Aorta (tissue), 5 donors: ENCODE results near the gene RAB11FIP4. TPM values are rescaled to one million over a fixed set of nuclear protein-coding genes. Genes with fewer than 3 reads are reported as not detected.

Experiments used
- ATAC-seq: fragments of 200-7000 bp; cut with Tn5 transposase; one replicate; pipeline ENCODE4 v1.9.1; 2022; ENCODE audit warnings: moderate library complexity; ENCODE audit not compliant: low FRiP score
- DNase-seq, 2 donors: peaks; one replicate each; pipeline ENCODE4 v3.0.0-alpha.2; 2020
- H3K27ac ChIP-seq, 2 donors: one replicate each; pipeline ENCODE4 v1.5.1; 2013; ENCODE audit warnings: low read length in 2 of 2, mild to moderate bottlenecking in 2 of 2, moderate library complexity in 2 of 2, control low read depth in 1 of 2, inconsistent platforms in 1 of 2, low read depth in 1 of 2
- H3K27me3 ChIP-seq, 2 donors: one replicate each; pipeline ENCODE4 v1.6.1; 2013; ENCODE audit warnings: control low read depth in 1 of 2, low read length in 1 of 2, mild to moderate bottlenecking in 1 of 2, moderate library complexity in 1 of 2; ENCODE audit not compliant: insufficient read depth in 2 of 2, control insufficient read depth in 1 of 2
- H3K36me3 ChIP-seq, 2 donors: one replicate each; pipeline ENCODE4 v1.6.1; 2013; ENCODE audit warnings: control low read depth in 1 of 2, low read length in 1 of 2, mild to moderate bottlenecking in 1 of 2; ENCODE audit not compliant: insufficient read depth in 2 of 2, control insufficient read depth in 1 of 2
- H3K4me1 ChIP-seq, 2 donors: one replicate each; pipeline ENCODE4 v1.6.1; 2013; ENCODE audit warnings: low read length in 2 of 2, control low read depth in 1 of 2, mild to moderate bottlenecking in 1 of 2, moderate library complexity in 1 of 2; ENCODE audit not compliant: insufficient read depth in 2 of 2, control insufficient read depth in 1 of 2
- H3K4me3 ChIP-seq, 2 donors: one replicate each; pipeline ENCODE4 v1.5.1; 2013; ENCODE audit warnings: low read length in 2 of 2, control low read depth in 1 of 2, mild to moderate bottlenecking in 1 of 2
- H3K9me3 ChIP-seq: one replicate; pipeline ENCODE4 v1.6.1; 2013; ENCODE audit warnings: mild to moderate bottlenecking, low read length; ENCODE audit not compliant: control insufficient read depth
- WGBS, 2 donors: extraction: QIAGEN DNeasy Blood & Tissue Kit; methylation state at CpG; one replicate each; pipeline ENCODE4 v1.1.7; 2013; 5-methylcytosine and 5-hydroxymethylcytosine counted together
- intact Hi-C, 2 donors: fragments of 100-400 bp; cut with DNase I; formaldehyde crosslinking; loops; one replicate each; pipeline versions ENCODE4 v1.14.2 to v1.15.0; 2022
- polyA plus RNA-seq, 2 donors: library from polyadenylated mRNA; stranded (reverse); fragments of 200-250 nt; gene quantifications; one replicate each; pipeline ENCODE4 v1.2.3, GENCODE V29; 2013
- total RNA-seq, 2 donors: library from RNA; stranded (reverse); fragmentation: NEBNext Ultra II Directional; extraction: Animal tissue kit (Norgen Biotek cat#: 25700); gene quantifications; one replicate each; pipeline ENCODE4 v1.2.1, GENCODE V29; 2021
- donor health status: healthy with polysubstance abuse.
- donor health status: Bipolar disorder and iron deficiency.
- donor health status: DM: no; HTN: no; CAD: no.
- donor health status: DM: no; HTN: no; CAD: no.
- donor health status: DM: yes; HTN: yes; CAD: no.

The RAB11FIP4 gene
- total and polyA plus RNA-seq, 4 donors: 0.15 to 2.6 (median 1.4) TPM

DNA sequence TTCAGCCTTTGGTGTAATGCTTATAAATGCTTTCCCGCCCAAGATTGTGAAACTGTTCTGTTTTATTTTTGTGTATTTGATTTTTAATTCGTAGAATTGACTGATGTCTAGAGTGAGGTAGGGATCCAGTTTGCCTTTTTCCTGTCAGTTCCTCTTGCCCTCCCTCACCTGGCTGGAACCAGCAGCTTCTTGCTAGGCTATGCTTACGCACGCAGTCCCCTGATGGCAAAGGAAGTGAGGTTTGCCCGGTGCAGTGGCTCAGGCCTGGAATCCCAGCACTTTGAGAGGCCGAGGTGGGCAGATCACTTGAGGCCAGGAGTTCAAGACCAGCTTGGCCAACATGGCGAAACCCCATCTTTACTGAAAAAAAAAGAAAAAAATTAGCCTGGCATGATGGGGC is 51.9 kb downstream of the RAB11FIP4 start:
- H3K36me3 ChIP-seq: no peaks in the 10 kb centered on the region
- intact Hi-C loops: no loop called here
- H3K4me1 ChIP-seq: no peaks in the 10 kb centered on the region
- no peaks in the 10 kb centered on the region for H3K9me3 ChIP-seq
- WGBS, 2 donors: 84 to 87% methylated on average over 7 of the region's 7 CpGs
- DNase-seq (no peak), ATAC-seq (no peak)
- no peak overlapping the region for H3K27ac ChIP-seq
- H3K4me3 ChIP-seq: no peak overlapping the region
- H3K27me3 ChIP-seq: no peaks in the 10 kb centered on the region

GRCh38 chr17:31444026-31444425 is 52.6 kb downstream of the RAB11FIP4 start:
- Histone ChIP-seq H3K9me3 (no peaks in the 10 kb centered on the region), H3K27ac (no peak overlapping the region), H3K36me3 (no peaks in the 10 kb centered on the region), H3K4me1 (no peaks in the 10 kb centered on the region), H3K27me3 (no peaks in the 10 kb centered on the region), H3K4me3 (no peak overlapping the region)
- intact Hi-C loops: no loop called here
- DNase-seq (no peak), ATAC-seq (no peak)
- WGBS, 2 donors: 67 to 76% methylated on average over 2 of the region's 2 CpGs

- DNase-seq: no peak
- intact Hi-C loops: no loop called here
- no peaks in the 10 kb centered on the region for H3K27me3 ChIP-seq
- no peaks in the 10 kb centered on the region for H3K9me3 ChIP-seq
- no peak for ATAC-seq
- H3K27ac ChIP-seq: no peak overlapping the region
- no peak overlapping the region for H3K4me3 ChIP-seq
- H3K4me1 ChIP-seq: no peaks in the 10 kb centered on the region
- no peaks in the 10 kb centered on the region for H3K36me3 ChIP-seq
- 87 to 88% methylated on average over 13 of the region's 13 CpGs for WGBS, 2 donors
Measured at GRCh38 chr17:31446195-31446967, 54.9 kb downstream of the RAB11FIP4 start.

GRCh38 chr17:31448467-31449077 is 57.1 kb downstream of the RAB11FIP4 start:
- Histone ChIP-seq H3K9me3 (no peaks in the 10 kb centered on the region), H3K4me3 (no peak overlapping the region), H3K27ac (no peak overlapping the region), H3K4me1 (no peaks in the 10 kb centered on the region), H3K36me3 (no peaks in the 10 kb centered on the region), H3K27me3 (no peaks in the 10 kb centered on the region)
- WGBS, 2 donors: 55 to 60% methylated on average over 5 of the region's 5 CpGs
- intact Hi-C loops: no loop called here
- no peak for ATAC-seq
- DNase-seq: no peak

- Histone ChIP-seq H3K9me3 (no peaks in the 10 kb centered on the region), H3K4me1 (no peaks in the 10 kb centered on the region), H3K36me3 (no peaks in the 10 kb centered on the region), H3K27me3 (no peaks in the 10 kb centered on the region), H3K27ac (no peak overlapping the region), H3K4me3 (no peak overlapping the region)
- 90 to 91% methylated on average over 7 of the region's 7 CpGs for WGBS, 2 donors
- DNase-seq (no peak), ATAC-seq (no peak)
- intact Hi-C loops: no loop called here
Measured at GRCh38 chr17:31449111-31449510, 57.6 kb downstream of the RAB11FIP4 start.

- ATAC-seq (no peak), DNase-seq (no peak)
- no peak overlapping the region for H3K4me3 ChIP-seq
- no peak overlapping the region for H3K27ac ChIP-seq
- no peaks in the 10 kb centered on the region for H3K9me3 ChIP-seq
- 80 to 87% methylated on average over 3 of the region's 3 CpGs for WGBS, 2 donors
- H3K36me3 ChIP-seq: no peaks in the 10 kb centered on the region
- no peaks in the 10 kb centered on the region for H3K4me1 ChIP-seq
- no peaks in the 10 kb centered on the region for H3K27me3 ChIP-seq
- intact Hi-C loops: no loop called here
Measured at GRCh38 chr17:31449746-31450145, 58.3 kb downstream of the RAB11FIP4 start.

DNA sequence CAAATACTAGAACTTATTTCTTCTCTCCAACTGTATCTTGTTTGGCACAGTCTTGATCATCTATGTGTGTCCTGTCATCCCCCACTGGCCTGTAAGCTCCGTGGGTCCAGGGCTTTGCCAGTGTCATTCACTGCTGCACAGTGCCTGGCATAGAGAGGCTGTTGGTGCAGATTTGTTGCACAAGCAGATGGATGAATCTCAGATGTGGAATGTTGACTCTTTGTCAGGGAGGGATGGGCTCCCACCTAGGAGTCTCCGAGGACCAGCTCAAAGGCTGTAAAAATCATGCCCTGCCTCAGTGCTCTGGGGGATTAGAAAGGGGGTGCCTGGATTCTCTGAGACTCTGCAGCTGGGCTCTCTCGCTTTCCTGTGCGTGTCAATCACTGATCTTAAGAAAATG is 60.6 kb downstream of the RAB11FIP4 start:
- H3K27ac ChIP-seq: no peak overlapping the region
- DNase-seq (no peak), ATAC-seq (no peak)
- intact Hi-C loops: no loop called here
- H3K9me3 ChIP-seq: no peaks in the 10 kb centered on the region
- H3K27me3 ChIP-seq: no peaks in the 10 kb centered on the region
- H3K4me3 ChIP-seq: no peak overlapping the region
- H3K4me1 ChIP-seq: no peaks in the 10 kb centered on the region
- H3K36me3 ChIP-seq: no peaks in the 10 kb centered on the region
- 87 to 88% methylated on average over 4 of the region's 4 CpGs for WGBS, 2 donors

DNA sequence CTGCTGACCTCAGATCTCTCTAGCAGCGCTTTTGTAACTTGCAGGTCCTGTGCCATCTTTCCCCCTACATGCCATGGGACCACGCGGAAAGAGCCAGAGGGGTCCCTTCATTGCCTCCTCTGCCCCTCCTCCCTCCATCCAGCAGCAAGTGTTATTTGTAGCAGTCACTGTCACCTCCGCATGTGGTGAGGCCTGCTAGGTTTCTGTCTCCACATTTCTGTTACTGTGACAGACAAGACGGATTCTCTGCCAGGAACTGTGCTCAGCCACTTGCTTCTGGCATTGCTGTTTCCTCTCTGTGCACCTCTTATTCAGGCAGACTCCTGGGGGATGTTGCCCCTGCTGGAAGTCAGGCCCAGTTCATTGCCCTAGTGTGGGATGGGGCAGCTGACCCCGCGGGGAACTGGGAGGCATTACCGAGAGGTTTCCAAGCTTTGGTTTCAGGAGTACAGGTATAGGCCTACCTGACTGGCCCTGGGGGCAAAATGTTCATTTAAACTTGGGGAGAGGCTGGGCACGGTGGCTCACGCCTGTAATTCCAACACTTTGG is 61.2 kb downstream of the RAB11FIP4 start:
- no peaks in the 10 kb centered on the region for H3K9me3 ChIP-seq
- no peak overlapping the region for H3K27ac ChIP-seq
- no peaks in the 10 kb centered on the region for H3K36me3 ChIP-seq
- H3K4me3 ChIP-seq: no peak overlapping the region
- intact Hi-C loops: no loop called here
- no peaks in the 10 kb centered on the region for H3K27me3 ChIP-seq
- WGBS, 2 donors: 88 to 89% methylated on average over 10 of the region's 10 CpGs
- ATAC-seq (no peak), DNase-seq (no peak)
- H3K4me1 ChIP-seq: no peaks in the 10 kb centered on the region

- Histone ChIP-seq H3K27me3 (no peaks in the 10 kb centered on the region), H3K27ac (no peak overlapping the region), H3K4me1 (no peaks in the 10 kb centered on the region), H3K36me3 (no peaks in the 10 kb centered on the region), H3K4me3 (no peak overlapping the region), H3K9me3 (no peaks in the 10 kb centered on the region)
- DNase-seq: no peak
- WGBS, 2 donors: 82 to 84% methylated on average over 2 of the region's 2 CpGs
- no peak for ATAC-seq
- intact Hi-C loops: no loop called here
Measured at GRCh38 chr17:31453896-31454295, 62.4 kb downstream of the RAB11FIP4 start.
